GM12878 (cell line): ENCODE data around the gene BMPR2.

Experiments used
- CTCF ChIP-seq, 3 experiments: IDR thresholded peaks in 2 of 3; conservative IDR thresholded peaks in 1 of 3; 2 replicates each; pipeline ENCODE4 v1.5.1; 2011; ENCODE audit warnings: low read depth in 3 of 3, low read length in 3 of 3, mild to moderate bottlenecking in 3 of 3, control low read depth in 2 of 3, moderate library complexity in 2 of 3, inconsistent platforms in 1 of 3, mixed read lengths in 1 of 3; ENCODE audit not compliant: control insufficient read depth in 2 of 3, insufficient read depth in 1 of 3; ENCODE audit errors: extremely low read depth in 1 of 3
- NKRF ChIP-seq: fragments of 450-650 bp; conservative IDR thresholded peaks from 2 replicates; pipeline ENCODE4 v1.6.1; 2017; ENCODE audit warnings: mild to moderate bottlenecking, moderate library complexity
- NR2C1 ChIP-seq: fragments of 450-650 bp; IDR thresholded peaks from 2 replicates; pipeline ENCODE4 v1.6.1; 2017; ENCODE audit warnings: antibody characterized with exemption, mild to moderate bottlenecking, moderate library complexity
- POLR2A ChIP-seq: IDR thresholded peaks from 2 replicates; pipeline ENCODE4 v1.6.1; 2011; ENCODE audit warnings: low read depth, mild to moderate bottlenecking, low read length
- ZNF592 ChIP-seq: fragments of 450-650 bp; IDR thresholded peaks from 2 replicates; pipeline ENCODE4 v1.6.1; 2017; ENCODE audit warnings: mild to moderate bottlenecking, moderate library complexity

GRCh38 chr2:202545523-202545922 lies 169.4 kb downstream of the BMPR2 start:
- no peak for TF ChIP-seq CTCF (IDR thresholded peaks at IDR 0.05 in 2 of 3, conservative IDR thresholded peaks at IDR 0.05 in 1 of 3; ENCODE audit: control insufficient read depth in 2 of 3, extremely low read depth in 1 of 3, insufficient read depth in 1 of 3, low read depth in 3 of 3, low read length in 3 of 3)
- no peak for TF ChIP-seq NR2C1
- TF ChIP-seq ZNF592: no peak
- no peak for TF ChIP-seq NKRF
- TF ChIP-seq POLR2A: no peak
